ENCODE results near the gene ZNF18.
"Not testable (repeated sequence)": the region's sequence is repeated elsewhere in the genome, so short reads cannot be mapped to it uniquely, and the experiment has no call there.

ZNF18 gene

GRCh38 chr17:11986179-11986941, 10.9 kb downstream of the ZNF18 start:
- no peak for DNase-seq (ENCODE audit: low read depth in 3 of 3)

GRCh38 chr17:11981862-11982261, 15.4 kb downstream of the ZNF18 start:
- DNase-seq (ENCODE audit: low read depth in 3 of 3), result no peak

GRCh38 chr17:11980813-11981212, 16.5 kb downstream of the ZNF18 start:
- DNase-seq (ENCODE audit: low read depth in 3 of 3), result no peak

GRCh38 chr17:11979795-11980194, 17.5 kb downstream of the ZNF18 start:
- DNase-seq (ENCODE audit: low read depth in 3 of 3), result no peak

GRCh38 chr17:11972741-11973140, 24.5 kb downstream of the ZNF18 start:
- not testable (repeated sequence) for DNase-seq (ENCODE audit: low read depth in 3 of 3)

- no peak for DNase-seq (ENCODE audit: low read depth in 3 of 3)
These were observed 27.7 kb downstream of the ZNF18 start for GRCh38 chr17:11969565-11969964.

GRCh38 chr17:11954936-11955335, 42.3 kb downstream of the ZNF18 start:
- no peak for DNase-seq (ENCODE audit: low read depth in 3 of 3)

GRCh38 chr17:11953924-11954323, 43.4 kb downstream of the ZNF18 start:
- no peak for DNase-seq (ENCODE audit: low read depth in 3 of 3)

GRCh38 chr17:11952610-11953009, 44.7 kb downstream of the ZNF18 start:
- DNase-seq (ENCODE audit: low read depth in 3 of 3), result no peak

GRCh38 chr17:11950771-11951519, 46.3 kb downstream of the ZNF18 start:
- no peak for DNase-seq (ENCODE audit: low read depth in 3 of 3)

- DNase-seq (ENCODE audit: low read depth in 3 of 3), result not testable (repeated sequence)
These were observed 47.7 kb downstream of the ZNF18 start for GRCh38 chr17:11949571-11949970.

- no peak for DNase-seq (ENCODE audit: low read depth in 3 of 3)
These were observed 48.5 kb downstream of the ZNF18 start for GRCh38 chr17:11948789-11949188.

GRCh38 chr17:11944587-11944986, 52.7 kb downstream of the ZNF18 start:
- no peak for DNase-seq (ENCODE audit: low read depth in 3 of 3)

- no peak for DNase-seq (ENCODE audit: low read depth in 3 of 3)
These were observed 53.4 kb downstream of the ZNF18 start for GRCh38 chr17:11943759-11944347.

- DNase-seq (ENCODE audit: low read depth in 3 of 3), result not testable (repeated sequence)
These were observed 54.2 kb downstream of the ZNF18 start for GRCh38 chr17:11943086-11943485.

- DNase-seq (ENCODE audit: low read depth in 3 of 3), result no peak
These were observed 56.4 kb downstream of the ZNF18 start for GRCh38 chr17:11940904-11941303.

- DNase-seq (ENCODE audit: low read depth in 3 of 3), result no peak
These were observed 61.4 kb downstream of the ZNF18 start for GRCh38 chr17:11935734-11936406.

- no peak for DNase-seq (ENCODE audit: low read depth in 3 of 3)
These were observed 64.9 kb downstream of the ZNF18 start for GRCh38 chr17:11932337-11932898.

- no peak for DNase-seq (ENCODE audit: low read depth in 3 of 3)
These were observed 68.8 kb downstream of the ZNF18 start for GRCh38 chr17:11928436-11928835.

Data from stimulated activated CD4-positive, alpha-beta T cell treated with anti-CD3 and anti-CD28 coated beads, TNF-alpha, amount 100 ng/mL, for 4 hours (primary cell).